IMR-90 (cell line): ENCODE data around the gene RASGEF1C. TPM values are rescaled to one million over a fixed set of nuclear protein-coding genes. Genes with fewer than 3 reads are reported as not detected.
A peak's percentile ranks its signal among the peaks of the same experiment; 100 is the strongest.

Experiments used
- ATAC-seq: fragments of 200-7000 bp; cut with Tn5 transposase; 2 replicates; pipeline ENCODE4 v1.9.1; 2020; ENCODE audit warnings: low read depth, mild to moderate bottlenecking, moderate library complexity
- BruUV-seq: library from RNA; stranded (reverse); fragments of 400-500 nt; replicated peaks from 2 replicates; lab custom pipeline; 2021; lab: Mats Ljungman, UMichigan
- CTCF ChIA-PET: fragments of 300-600 bp; formaldehyde crosslinking; extraction: SDS; loops from one replicate; lab custom pipeline; 2021; ENCODE audit warnings: antibody characterized with exemption; lab: Yijun Ruan, JAX
- POLR2A ChIA-PET: fragments of 300-600 bp; sonication (Branson Sonifier 250); formaldehyde crosslinking; loops from one replicate; lab custom pipeline; 2022; ENCODE audit warnings: antibody characterized with exemption; ENCODE audit not compliant: unreplicated experiment; lab: Charles Lee
- DNase-seq: peaks from one replicate; pipeline ENCODE4 v3.0.0; 2013
- H2AFZ ChIP-seq: replicated peaks from 2 replicates; pipeline ENCODE3; 2013; ENCODE audit warnings: low read length, mild to moderate bottlenecking; ENCODE audit not compliant: poor library complexity
- H2AK5ac ChIP-seq: 2 replicates; pipeline ENCODE4 v1.6.1; 2013; ENCODE audit warnings: low read depth, low read length, inconsistent platforms
- H2AK9ac ChIP-seq: replicated peaks from 2 replicates; pipeline ENCODE3; 2013; ENCODE audit warnings: mild to moderate bottlenecking, low read depth, low read length, moderate library complexity; ENCODE audit not compliant: poor library complexity
- H2BK120ac ChIP-seq: 2 replicates; pipeline ENCODE4 v1.6.1; 2013; ENCODE audit warnings: low read depth, low read length, inconsistent platforms
- H2BK15ac ChIP-seq: 3 replicates; pipeline ENCODE4 v1.6.1; 2013; ENCODE audit warnings: low read depth, low read length, inconsistent platforms
- H2BK20ac ChIP-seq: 2 replicates; pipeline ENCODE4 v1.6.1; 2013; ENCODE audit warnings: low read depth, mild to moderate bottlenecking, inconsistent platforms, low read length, moderate library complexity
- H2BK5ac ChIP-seq: 2 replicates; pipeline ENCODE4 v1.6.1; 2013; ENCODE audit warnings: mild to moderate bottlenecking, low read depth, low read length, inconsistent platforms; ENCODE audit not compliant: poor library complexity, severe bottlenecking
- H3K14ac ChIP-seq: replicated peaks from 2 replicates; pipeline ENCODE4 v1.6.1; 2013; ENCODE audit warnings: low read depth, low read length, inconsistent platforms
- H3K18ac ChIP-seq: 2 replicates; pipeline ENCODE4 v1.6.1; 2013; ENCODE audit warnings: low read depth, low read length, control low read depth
- H3K23ac ChIP-seq: 2 replicates; pipeline ENCODE4 v1.6.1; 2013; ENCODE audit warnings: low read depth, low read length, inconsistent platforms
- H3K27ac ChIP-seq: 2 replicates; pipeline ENCODE4 v1.5.1; 2013; ENCODE audit warnings: mild to moderate bottlenecking, control low read depth, low read length; ENCODE audit not compliant: insufficient read depth
- H3K27me3 ChIP-seq: 2 replicates; pipeline ENCODE4 v1.6.1; 2013; ENCODE audit warnings: low read length; ENCODE audit not compliant: control insufficient read depth, insufficient read depth
- H3K36me3 ChIP-seq: 2 replicates; pipeline ENCODE4 v1.6.1; 2013; ENCODE audit warnings: low read length, mixed read lengths; ENCODE audit not compliant: control insufficient read depth, insufficient read depth
- H3K4ac ChIP-seq: 2 replicates; pipeline ENCODE4 v1.6.1; 2013; ENCODE audit warnings: low read depth, low read length, inconsistent platforms
- H3K4me1 ChIP-seq: 2 replicates; pipeline ENCODE4 v1.6.1; 2013; ENCODE audit warnings: low read length, mixed read lengths; ENCODE audit not compliant: control insufficient read depth, insufficient read depth
- H3K4me2 ChIP-seq: 2 replicates; pipeline ENCODE4 v1.6.1; 2013; ENCODE audit warnings: low read depth, mild to moderate bottlenecking, control low read depth, low read length, moderate library complexity
- H3K4me3 ChIP-seq: 2 replicates; pipeline ENCODE4 v1.5.1; 2013; ENCODE audit warnings: low read depth, mild to moderate bottlenecking, control low read depth, low read length, moderate library complexity; ENCODE audit not compliant: insufficient read depth
- H3K56ac ChIP-seq: 2 replicates; pipeline ENCODE4 v1.6.1; 2013; ENCODE audit warnings: low read length, inconsistent platforms; ENCODE audit not compliant: insufficient read depth; ENCODE audit errors: extremely low read depth
- H3K79me1 ChIP-seq, 2 experiments: 2 replicates each; pipeline ENCODE4 v1.6.1; 2013; ENCODE audit warnings: low read length in 2 of 2, inconsistent platforms in 1 of 2, low read depth in 1 of 2
- H3K9ac ChIP-seq: 2 replicates; pipeline ENCODE4 v1.6.1; 2013; ENCODE audit warnings: low read depth, low read length, control low read depth
- H3K9me1 ChIP-seq: 2 replicates; pipeline ENCODE4 v1.6.1; 2013; ENCODE audit warnings: low read length, inconsistent platforms; ENCODE audit not compliant: insufficient read depth
- H3K9me3 ChIP-seq: 2 replicates; pipeline ENCODE4 v1.6.1; 2013; ENCODE audit warnings: low read length; ENCODE audit not compliant: control insufficient read depth, insufficient read depth
- H4K20me1 ChIP-seq: 2 replicates; pipeline ENCODE4 v1.6.1; 2013; ENCODE audit warnings: low read length, inconsistent platforms; ENCODE audit not compliant: insufficient read depth
- H4K5ac ChIP-seq: 2 replicates; pipeline ENCODE4 v1.6.1; 2013; ENCODE audit warnings: mild to moderate bottlenecking, low read depth, low read length, control low read depth
- H4K8ac ChIP-seq, 2 experiments: 2 replicates each; pipeline ENCODE4 v1.6.1; 2013; ENCODE audit warnings: low read depth in 2 of 2, low read length in 2 of 2, control low read depth in 1 of 2, inconsistent platforms in 1 of 2
- H4K91ac ChIP-seq: 2 replicates; pipeline ENCODE4 v1.6.1; 2013; ENCODE audit warnings: low read depth, low read length, inconsistent platforms; ENCODE audit not compliant: insufficient read depth
- BHLHE40 ChIP-seq: fragments of 150-350 bp; IDR thresholded peaks from 2 replicates; pipeline ENCODE4 v1.6.1; 2016; ENCODE audit warnings: mild to moderate bottlenecking, low read depth, low read length
- CEBPB ChIP-seq: IDR thresholded peaks from 2 replicates; pipeline ENCODE4 v1.6.1; 2012; ENCODE audit warnings: low read depth, low read length, improper control_type of control experiment
- CHD1 ChIP-seq: IDR thresholded peaks from 2 replicates; pipeline ENCODE4 v1.6.1; 2012; ENCODE audit warnings: low read depth, low read length, improper control_type of control experiment
- FOS ChIP-seq: fragments of 150-350 bp; IDR thresholded peaks from 2 replicates; pipeline ENCODE4 v1.6.1; 2016; ENCODE audit warnings: low read depth, low read length
- MAFK ChIP-seq: IDR thresholded peaks from 2 replicates; pipeline ENCODE4 v1.6.1; 2012; ENCODE audit warnings: low read depth, low read length, improper control_type of control experiment
- MAZ ChIP-seq: IDR thresholded peaks from 2 replicates; pipeline ENCODE4 v1.6.1; 2012; ENCODE audit warnings: low read depth, mild to moderate bottlenecking, low read length, improper control_type of control experiment, moderate library complexity, borderline replicate concordance
- MXI1 ChIP-seq: IDR thresholded peaks from 2 replicates; pipeline ENCODE4 v1.6.1; 2012; ENCODE audit warnings: low read depth, mild to moderate bottlenecking, low read length, moderate library complexity, borderline replicate concordance
- NFE2L2 ChIP-seq: fragments of 150-350 bp; IDR thresholded peaks from 2 replicates; pipeline ENCODE4 v1.6.1; 2016; ENCODE audit warnings: low read depth, mild to moderate bottlenecking, low read length
- POLR2A ChIP-seq: IDR thresholded peaks from 2 replicates; pipeline ENCODE4 v1.6.1; 2012; ENCODE audit warnings: mild to moderate bottlenecking, low read depth, low read length
- RAD21 ChIP-seq: IDR thresholded peaks from 2 replicates; pipeline ENCODE4 v1.6.1; 2012; ENCODE audit warnings: low read length, improper control_type of control experiment
- RCOR1 ChIP-seq: IDR thresholded peaks from 2 replicates; pipeline ENCODE4 v1.6.1; 2012; ENCODE audit warnings: mild to moderate bottlenecking, low read length, improper control_type of control experiment; ENCODE audit not compliant: insufficient replicate concordance
- RFX5 ChIP-seq: IDR thresholded peaks from 2 replicates; pipeline ENCODE4 v1.8.0; 2012; ENCODE audit warnings: low read depth, mild to moderate bottlenecking, low read length, moderate library complexity
- SMC3 ChIP-seq: fragments of 150-350 bp; IDR thresholded peaks from 2 replicates; pipeline ENCODE4 v1.6.1; 2016; ENCODE audit warnings: low read depth, mild to moderate bottlenecking, antibody characterized with exemption, low read length, moderate library complexity
- WGBS, 2 experiments: methylation state at CpG; one replicate each; pipeline versions ENCODE4 v1.1.5 to v1.1.7; 2013; ENCODE audit warnings: missing lambda C conversion rate in 2 of 2; ENCODE audit not compliant: insufficient read length in 1 of 2; ENCODE audit errors: extremely low coverage in 2 of 2; 5-methylcytosine and 5-hydroxymethylcytosine counted together
- dilution Hi-C: fragments of 300-500 bp; cut with HindIII; formaldehyde crosslinking; loops from one replicate; pipeline ENCODE4 v1.14.3; 2018; ENCODE audit warnings: low sequenced_read_pairs; ENCODE audit not compliant: unreplicated experiment
- in situ Hi-C: fragments of 300-500 bp; cut with MboI; formaldehyde crosslinking; loops from 3 replicates; pipeline ENCODE4 v1.14.3; 2019; ENCODE audit warnings: low sequenced_read_pairs, inconsistent platforms, mixed read lengths
- intact Hi-C: fragments of 100-400 bp; cut with micrococcal nuclease; formaldehyde crosslinking; loops from 2 replicates; pipeline ENCODE4 v1.10.0; 2022
- polyA plus RNA-seq, 3 experiments: library from polyadenylated mRNA; depleted of rRNA; stranded (reverse); fragments of >200 nt; gene quantifications; 2 replicates each; pipeline ENCODE4 v1.2.3, GENCODE V29; 2012; ENCODE audit warnings: low replicate concordance in 1 of 3
- total RNA-seq: library from RNA; depleted of rRNA; stranded (reverse); fragments of >200 nt; gene quantifications from 2 replicates; pipeline ENCODE4 v1.2.3, GENCODE V29; 2012
- TF ChIP-seq, protein P1 (sequence below): conservative IDR thresholded peaks from 2 replicates; pipeline ENCODE4 v1.5.1; 2012; ENCODE audit warnings: mild to moderate bottlenecking, low read depth, low read length, improper control_type of control experiment
- TF ChIP-seq, protein P2 (sequence below): fragments of 150-350 bp; IDR thresholded peaks from 2 replicates; pipeline ENCODE4 v1.6.1; 2016; ENCODE audit warnings: low read depth, mild to moderate bottlenecking, low read length, moderate library complexity, borderline replicate concordance
- TF ChIP-seq, protein P3 (sequence below): fragments of 150-350 bp; IDR thresholded peaks from 2 replicates; pipeline ENCODE4 v1.6.1; 2017; ENCODE audit warnings: mild to moderate bottlenecking, antibody characterized with exemption, low read length, low read depth

Gene RASGEF1C
- total and polyA plus RNA-seq, 2 of the 4 experiments (the other 2 are of a cell fraction), result not detected

DNA sequence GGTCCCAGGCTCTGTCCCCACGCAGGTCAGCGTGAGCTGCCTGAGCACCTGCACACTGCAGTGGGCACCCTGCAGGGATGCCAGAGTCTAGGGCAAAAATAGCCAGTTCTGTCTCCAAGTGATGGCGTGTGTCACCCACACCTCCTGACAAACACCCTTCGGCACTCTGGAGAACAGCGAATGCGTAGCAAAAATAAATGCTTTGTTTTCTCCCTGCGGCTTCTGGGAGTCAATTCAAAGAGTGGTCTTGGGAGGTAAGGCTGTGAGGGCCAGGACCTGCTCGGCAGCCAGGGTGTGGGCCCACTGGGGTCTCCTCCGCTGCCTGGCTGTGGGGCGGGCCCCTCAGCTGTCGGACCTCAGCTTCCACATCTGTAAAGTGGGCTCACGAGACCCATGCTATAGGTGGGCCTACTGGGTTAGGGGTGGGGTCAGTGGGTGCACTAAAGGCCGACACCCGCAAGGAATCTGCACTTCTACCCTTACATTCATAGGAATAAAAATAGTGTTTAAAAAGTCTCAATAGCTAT is 37.4 kb downstream of the RASGEF1C start:
- in situ Hi-C loops (no loop called here), dilution Hi-C loops (no loop called here), intact Hi-C loops (no loop called here)
- H4K91ac ChIP-seq, result no peak overlapping the region
- WGBS, 2 experiments, result 80% methylated on average over 1 of the region's 14 CpGs; no CpG with 5 or more reads in 1 of the 2 experiments
- no peak for DNase-seq
- TF ChIP-seq, protein P1, sequence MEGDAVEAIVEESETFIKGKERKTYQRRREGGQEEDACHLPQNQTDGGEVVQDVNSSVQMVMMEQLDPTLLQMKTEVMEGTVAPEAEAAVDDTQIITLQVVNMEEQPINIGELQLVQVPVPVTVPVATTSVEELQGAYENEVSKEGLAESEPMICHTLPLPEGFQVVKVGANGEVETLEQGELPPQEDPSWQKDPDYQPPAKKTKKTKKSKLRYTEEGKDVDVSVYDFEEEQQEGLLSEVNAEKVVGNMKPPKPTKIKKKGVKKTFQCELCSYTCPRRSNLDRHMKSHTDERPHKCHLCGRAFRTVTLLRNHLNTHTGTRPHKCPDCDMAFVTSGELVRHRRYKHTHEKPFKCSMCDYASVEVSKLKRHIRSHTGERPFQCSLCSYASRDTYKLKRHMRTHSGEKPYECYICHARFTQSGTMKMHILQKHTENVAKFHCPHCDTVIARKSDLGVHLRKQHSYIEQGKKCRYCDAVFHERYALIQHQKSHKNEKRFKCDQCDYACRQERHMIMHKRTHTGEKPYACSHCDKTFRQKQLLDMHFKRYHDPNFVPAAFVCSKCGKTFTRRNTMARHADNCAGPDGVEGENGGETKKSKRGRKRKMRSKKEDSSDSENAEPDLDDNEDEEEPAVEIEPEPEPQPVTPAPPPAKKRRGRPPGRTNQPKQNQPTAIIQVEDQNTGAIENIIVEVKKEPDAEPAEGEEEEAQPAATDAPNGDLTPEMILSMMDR, result no peak
- TF ChIP-seq MAZ (no peak), MAFK (no peak), CEBPB (no peak), RAD21 (no peak), MXI1 (no peak), NFE2L2 (no peak), SMC3 (no peak), RCOR1 (no peak), POLR2A (no peak), FOS (no peak), BHLHE40 (no peak), CHD1 (no peak), RFX5 (no peak)
- TF ChIP-seq, protein P2, sequence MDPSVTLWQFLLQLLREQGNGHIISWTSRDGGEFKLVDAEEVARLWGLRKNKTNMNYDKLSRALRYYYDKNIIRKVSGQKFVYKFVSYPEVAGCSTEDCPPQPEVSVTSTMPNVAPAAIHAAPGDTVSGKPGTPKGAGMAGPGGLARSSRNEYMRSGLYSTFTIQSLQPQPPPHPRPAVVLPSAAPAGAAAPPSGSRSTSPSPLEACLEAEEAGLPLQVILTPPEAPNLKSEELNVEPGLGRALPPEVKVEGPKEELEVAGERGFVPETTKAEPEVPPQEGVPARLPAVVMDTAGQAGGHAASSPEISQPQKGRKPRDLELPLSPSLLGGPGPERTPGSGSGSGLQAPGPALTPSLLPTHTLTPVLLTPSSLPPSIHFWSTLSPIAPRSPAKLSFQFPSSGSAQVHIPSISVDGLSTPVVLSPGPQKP, result no peak
- TF ChIP-seq, protein P3, sequence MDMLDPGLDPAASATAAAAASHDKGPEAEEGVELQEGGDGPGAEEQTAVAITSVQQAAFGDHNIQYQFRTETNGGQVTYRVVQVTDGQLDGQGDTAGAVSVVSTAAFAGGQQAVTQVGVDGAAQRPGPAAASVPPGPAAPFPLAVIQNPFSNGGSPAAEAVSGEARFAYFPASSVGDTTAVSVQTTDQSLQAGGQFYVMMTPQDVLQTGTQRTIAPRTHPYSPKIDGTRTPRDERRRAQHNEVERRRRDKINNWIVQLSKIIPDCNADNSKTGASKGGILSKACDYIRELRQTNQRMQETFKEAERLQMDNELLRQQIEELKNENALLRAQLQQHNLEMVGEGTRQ, result no peak
- no peak overlapping the region for H3K4me3 ChIP-seq
- H2AK9ac ChIP-seq, result no peak overlapping the region
- H4K5ac ChIP-seq, result no peak overlapping the region
- no peak overlapping the region for H3K18ac ChIP-seq
- H3K9me3 ChIP-seq, result no peaks in the 10 kb centered on the region
- POLR2A ChIA-PET, result no interaction called here
- no peak overlapping the region for H3K14ac ChIP-seq
- no peak overlapping the region for H3K4ac ChIP-seq
- no peaks in the 10 kb centered on the region for H3K79me1 ChIP-seq
- CTCF ChIA-PET, result no interaction called here
- no peak overlapping the region for H3K9ac ChIP-seq
- H2AFZ ChIP-seq, result peak overlapping the region; percentile 46
- H4K20me1 ChIP-seq, result no peaks in the 10 kb centered on the region
- no peak overlapping the region for H2BK15ac ChIP-seq
- H3K4me1 ChIP-seq, result peaks cover 17% of the 10 kb centered on the region; the same call in 1 of the 2 replicates
- H3K36me3 ChIP-seq, result no peaks in the 10 kb centered on the region
- no peak overlapping the region for H2BK5ac ChIP-seq
- no TSS peak for BruUV-seq
- no peaks in the 10 kb centered on the region for H3K27me3 ChIP-seq
- no peak overlapping the region for H2AK5ac ChIP-seq
- no peak overlapping the region for H3K4me2 ChIP-seq
- H3K27ac ChIP-seq, result no peak overlapping the region
- no peak overlapping the region for H2BK20ac ChIP-seq
- H4K8ac ChIP-seq, result no peak overlapping the region
- peaks cover 5% of the 10 kb centered on the region; the same call in 1 of the 2 replicates for H3K9me1 ChIP-seq
- no peak overlapping the region for H3K56ac ChIP-seq
- H3K23ac ChIP-seq, result no peak overlapping the region
- H2BK120ac ChIP-seq, result no peak overlapping the region
- no peak for ATAC-seq
